GM18507 (cell line): ENCODE results near the gene NELFB.

Experiments
- DNase-seq: peaks from one replicate; pipeline ENCODE4 v3.0.0; 2011; ENCODE audit warnings: low read depth; ENCODE audit not compliant: insufficient read length; ENCODE audit errors: extremely low spot score
- FAIRE-seq: peaks from 2 replicates; lab custom pipeline; 2011; peaks lifted over from hg19 to GRCh38; lab: Jason Lieb, UNC

Gene NELFB

GRCh38 chr9:137278061-137278701 is 23.1 kb downstream of the NELFB start:
- no peak for DNase-seq
- FAIRE-seq, result peak; percentile 31

GRCh38 chr9:137278721-137279711 is 23.9 kb downstream of the NELFB start:
- FAIRE-seq (no peak), DNase-seq (no peak)

- DNase-seq (no peak), FAIRE-seq (no peak)
Observed at GRCh38 chr9:137279741-137280473, 24.8 kb downstream of the NELFB start.

DNA sequence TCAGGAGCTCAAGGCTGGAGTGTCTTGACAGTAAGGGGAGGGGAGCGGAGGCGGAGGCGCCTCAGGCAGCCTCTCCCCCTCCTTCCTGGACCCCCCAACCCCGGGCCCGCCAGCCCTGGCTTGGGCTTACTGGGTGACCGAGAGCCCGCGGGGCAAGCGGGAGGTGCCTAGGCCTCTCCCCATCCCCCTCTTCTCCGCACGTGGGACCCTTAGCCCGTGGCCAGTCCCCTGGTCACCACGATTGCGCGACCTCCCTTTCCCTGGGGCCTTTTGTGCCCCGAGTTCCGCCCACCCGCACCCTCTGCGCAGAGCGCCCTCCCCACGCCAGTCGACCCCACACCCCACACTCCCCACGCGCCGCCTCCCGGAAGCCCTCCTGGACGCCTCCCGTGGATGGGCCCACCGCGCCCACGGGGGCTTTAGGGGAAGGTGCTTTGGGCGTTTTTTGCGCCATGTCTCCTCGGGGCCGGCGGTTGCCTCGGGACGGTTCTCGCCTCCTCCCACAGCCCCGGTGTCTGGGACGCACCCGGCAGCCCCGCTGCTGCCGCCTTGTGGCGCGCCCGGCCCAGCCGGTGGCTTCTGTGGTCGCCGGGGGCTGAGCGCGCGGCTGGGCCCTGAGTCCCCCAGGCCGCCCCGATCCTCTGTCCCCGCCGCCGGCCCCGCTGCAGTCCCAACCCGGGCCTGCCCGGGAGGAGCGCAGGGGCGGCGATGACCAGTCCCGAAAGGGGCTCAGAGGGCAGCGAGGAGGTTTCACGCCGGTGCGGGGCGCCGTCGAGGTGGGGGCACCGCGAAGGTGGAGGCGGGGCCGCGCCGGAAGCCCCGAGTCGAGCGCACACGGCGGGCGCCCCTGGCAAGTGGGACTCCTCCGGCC is 25.6 kb downstream of the NELFB start:
- DNase-seq, result no peak
- FAIRE-seq, result peak; percentile 38

- no peak for FAIRE-seq
- no peak for DNase-seq
Observed at GRCh38 chr9:137281345-137282116, 26.4 kb downstream of the NELFB start.

GRCh38 chr9:137286975-137287383 is 31.9 kb downstream of the NELFB start:
- FAIRE-seq (peak; percentile 41), DNase-seq (no peak)

DNA sequence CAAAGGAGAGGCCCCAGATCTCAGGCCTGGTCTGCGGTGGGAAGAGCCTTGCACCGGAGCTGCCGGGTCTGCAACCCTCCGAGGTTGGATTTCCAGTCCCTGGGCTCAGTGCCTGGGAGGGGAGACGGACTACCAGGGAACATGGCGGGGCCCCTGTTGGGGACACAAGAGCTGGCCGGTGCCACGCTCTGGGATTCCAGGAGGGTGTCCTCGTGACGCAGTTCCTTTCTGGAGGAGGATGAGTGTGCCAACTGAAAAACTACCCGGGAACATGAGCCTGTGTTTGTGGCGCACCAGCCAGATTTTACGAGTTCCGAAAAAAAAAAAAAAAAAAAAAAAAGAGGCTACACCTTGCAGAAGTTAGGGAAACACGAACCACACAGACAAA is 38.0 kb downstream of the NELFB start:
- FAIRE-seq (no peak), DNase-seq (no peak)

DNA sequence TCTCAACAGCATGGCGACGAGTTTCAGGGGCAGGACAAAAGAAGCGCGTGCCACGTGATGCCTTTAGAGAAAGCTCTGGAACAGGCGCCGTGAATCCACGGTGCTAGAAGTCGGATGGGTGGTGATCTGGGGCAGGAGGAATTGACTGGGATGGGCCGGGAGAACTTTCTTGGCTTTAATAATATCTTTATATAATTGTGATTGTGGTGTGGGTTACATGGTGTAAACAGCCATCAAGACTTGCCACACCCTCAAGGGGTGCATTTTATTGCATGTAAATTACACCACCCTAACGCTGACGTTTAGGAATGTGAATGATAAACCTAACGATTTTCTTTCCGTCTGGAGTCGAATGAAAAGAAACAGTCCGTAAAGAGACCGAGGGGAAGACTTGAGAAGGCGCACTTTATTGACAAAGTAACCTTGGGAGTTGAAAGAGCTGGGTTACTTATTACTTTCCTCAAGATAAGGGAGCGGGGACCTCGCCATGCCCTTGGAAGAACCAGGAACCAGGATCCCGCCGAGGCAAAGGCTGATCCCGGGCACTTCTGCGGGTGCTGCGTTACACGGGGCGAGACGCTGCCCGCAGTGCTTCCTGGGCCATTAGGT is 38.5 kb downstream of the NELFB start:
- FAIRE-seq (no peak), DNase-seq (no peak)

- no peak for DNase-seq
- FAIRE-seq, result peak; percentile 36
Observed at GRCh38 chr9:137294091-137294680, 39.1 kb downstream of the NELFB start.

DNA sequence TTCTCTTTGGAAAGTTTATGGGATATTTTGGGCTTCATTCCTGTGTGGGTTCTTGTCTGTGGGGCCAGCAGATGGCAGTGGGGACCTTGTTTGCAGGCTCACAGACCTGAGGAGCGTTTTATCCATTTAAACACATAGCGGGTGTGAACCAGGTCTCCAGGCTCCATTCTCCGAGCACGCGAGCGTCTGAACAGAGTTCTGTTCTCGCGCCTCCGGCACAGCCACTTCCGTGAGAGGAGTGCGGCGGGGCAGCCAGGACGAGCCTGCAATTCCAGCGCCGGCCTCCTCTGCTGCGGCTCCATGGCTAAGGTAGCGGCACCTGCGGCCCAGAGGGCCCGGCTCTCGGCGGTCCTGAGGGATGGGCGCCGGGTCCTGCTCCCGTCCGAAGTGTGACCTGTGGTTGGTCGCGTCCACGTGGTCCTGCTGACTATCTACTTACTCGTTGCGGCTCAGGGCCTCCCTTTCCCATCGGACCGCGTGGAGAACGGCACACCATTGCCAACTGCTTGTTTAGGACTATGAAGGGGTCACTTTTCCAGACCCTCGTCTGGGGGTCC is 39.6 kb downstream of the NELFB start:
- FAIRE-seq (no peak), DNase-seq (no peak)

- FAIRE-seq, result no peak
- DNase-seq, result peak; percentile 72
Observed at GRCh38 chr9:137295238-137295811, 40.2 kb downstream of the NELFB start.

- FAIRE-seq (no peak), DNase-seq (no peak)
Observed at GRCh38 chr9:137295849-137296669, 40.9 kb downstream of the NELFB start.

DNA sequence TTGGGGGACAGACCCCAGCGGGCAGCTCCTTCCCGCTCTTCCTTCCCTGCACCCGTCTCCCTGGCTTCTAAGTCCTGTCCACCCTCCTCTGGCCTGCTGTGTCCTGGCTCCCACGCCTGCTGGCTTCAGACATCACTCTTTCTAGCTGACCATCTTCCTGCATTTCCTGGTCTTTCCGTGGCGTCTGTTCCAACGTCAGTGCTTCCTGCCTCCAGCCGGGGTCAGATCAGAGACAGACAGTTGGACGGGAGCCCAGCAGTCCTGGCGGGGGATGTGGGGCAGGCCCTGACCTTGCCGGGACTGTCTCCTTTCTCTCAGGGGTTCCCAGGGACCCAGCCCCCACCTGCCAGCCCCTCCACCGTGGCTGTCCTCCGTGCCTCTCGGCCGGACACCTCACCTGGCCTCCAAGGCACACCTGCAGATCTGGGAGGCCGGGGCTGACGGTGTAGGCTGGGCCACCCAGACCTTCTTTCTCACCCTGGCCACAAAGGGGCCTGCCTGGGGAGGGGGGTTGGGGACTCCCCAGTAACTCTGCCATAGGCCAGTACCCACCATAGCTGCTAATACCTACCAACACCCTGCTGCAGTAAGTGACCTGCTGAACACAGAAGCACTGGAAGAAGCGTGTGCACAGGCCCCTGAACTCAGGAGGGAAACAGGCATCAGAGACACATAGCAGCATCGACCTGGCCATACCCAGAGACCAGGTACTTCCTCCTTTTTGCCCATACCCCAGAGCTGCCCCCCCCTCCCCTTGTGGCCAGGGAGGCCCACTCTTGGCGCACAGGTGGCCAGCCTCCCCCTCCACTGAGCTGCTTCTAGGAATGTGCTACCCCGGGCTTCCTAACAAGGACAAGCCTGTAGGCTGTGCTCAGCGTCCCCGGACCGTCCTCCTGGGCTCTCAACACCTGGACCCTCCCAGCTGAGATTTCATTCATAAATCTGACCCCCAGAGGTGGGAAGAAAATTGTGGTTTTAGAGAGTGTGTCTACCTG is 41.8 kb downstream of the NELFB start:
- DNase-seq, result no peak

DNA sequence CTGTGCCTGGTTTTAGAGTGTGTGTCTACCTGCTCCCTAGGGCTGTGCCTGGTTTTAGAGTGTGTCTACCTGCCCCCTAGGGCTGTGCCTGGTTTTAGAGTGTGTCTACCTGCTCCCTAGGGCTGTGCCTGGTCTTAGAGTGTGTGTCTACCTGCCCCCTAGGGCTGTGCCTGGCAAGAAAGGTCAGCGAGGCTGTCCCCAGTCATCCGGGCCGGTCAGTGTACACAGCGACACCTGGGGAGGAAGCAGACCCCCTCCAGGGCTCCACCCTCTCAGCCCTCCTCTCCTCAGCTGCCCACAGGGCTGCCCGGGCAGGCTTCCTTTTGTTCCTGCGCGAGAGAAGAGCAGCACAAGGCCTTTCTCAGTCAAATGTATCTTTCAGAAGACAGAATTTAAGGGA is 42.8 kb downstream of the NELFB start:
- no peak for FAIRE-seq
- DNase-seq, result no peak

More for the DNA sequence above, 41.8 kb downstream of the NELFB start:
- FAIRE-seq, result no peak
